GM19025 (cell line): ENCODE results near the gene MXI1.
A peak's percentile ranks its signal among the peaks of the same experiment; 100 is the strongest.
"Not testable (repeated sequence)": the region's sequence is repeated elsewhere in the genome, so short reads cannot be mapped to it uniquely, and the experiment has no call there.

Experiments used
- ATAC-seq: cut with Tn5 transposase; IDR thresholded peaks from one replicate; pipeline ENCODE4 v1.9.1; 2021; ENCODE audit warnings: mild to moderate bottlenecking, low read depth, moderate library complexity; ENCODE audit not compliant: unreplicated experiment

The MXI1 gene

GRCh38 chr10:110269374-110270318 lies 62.2 kb downstream of the MXI1 start:
- no peak for ATAC-seq

- not testable (repeated sequence) for ATAC-seq
These were observed 65.6 kb downstream of the MXI1 start for GRCh38 chr10:110272995-110273394.

- ATAC-seq = no peak
These were observed 66.1 kb downstream of the MXI1 start for GRCh38 chr10:110273474-110273873.

- no peak for ATAC-seq
These were observed 66.7 kb downstream of the MXI1 start for GRCh38 chr10:110274072-110274627.

GRCh38 chr10:110274647-110275046 lies 67.2 kb downstream of the MXI1 start:
- ATAC-seq = no peak

GRCh38 chr10:110275128-110275729 lies 67.8 kb downstream of the MXI1 start:
- no peak for ATAC-seq

- ATAC-seq = no peak
These were observed 69.2 kb downstream of the MXI1 start for GRCh38 chr10:110276603-110277002.

- ATAC-seq = no peak
These were observed 70.2 kb downstream of the MXI1 start for GRCh38 chr10:110277591-110277990.

- no peak for ATAC-seq
These were observed 71.4 kb downstream of the MXI1 start for GRCh38 chr10:110278562-110279406.

- no peak for ATAC-seq
These were observed 72.1 kb downstream of the MXI1 start for GRCh38 chr10:110279407-110279986.

- no peak for ATAC-seq
These were observed 76.9 kb downstream of the MXI1 start for GRCh38 chr10:110284262-110284661.

- ATAC-seq = no peak
These were observed 78.1 kb downstream of the MXI1 start for GRCh38 chr10:110285501-110285900.

- no peak for ATAC-seq
These were observed 79.4 kb downstream of the MXI1 start for GRCh38 chr10:110286841-110287240.

GRCh38 chr10:110296966-110297365 lies 89.6 kb downstream of the MXI1 start:
- ATAC-seq = no peak

GRCh38 chr10:110300486-110300986 lies 93.1 kb downstream of the MXI1 start:
- ATAC-seq = no peak

GRCh38 chr10:110303681-110304080 lies 96.3 kb downstream of the MXI1 start:
- no peak for ATAC-seq

GRCh38 chr10:110304394-110304779 lies 97.0 kb downstream of the MXI1 start:
- peak; percentile 32 for ATAC-seq

- ATAC-seq = peak; percentile 89
These were observed 97.5 kb downstream of the MXI1 start, which contains the start of gene SMNDC1 for GRCh38 chr10:110304780-110305421. Gene SMNDC1, minus strand, starts transcription at chr10:110304920. Its CDS starts 1,333 bp downstream, at chr10:110303587.

- no peak for ATAC-seq
These were observed 98.5 kb downstream of the MXI1 start for GRCh38 chr10:110305767-110306451.
